B cell (primary cell): ENCODE measurements around the gene CAMK1D. TPM values are rescaled to one million over a fixed set of nuclear protein-coding genes. Genes with fewer than 3 reads are reported as not detected.

Experiments used
- ATAC-seq: fragments of 200-7000 bp; cut with Tn5 transposase; one replicate; pipeline ENCODE4 v1.10.0; 2021; ENCODE audit warnings: low read depth, mild to moderate bottlenecking, moderate number of reproducible peaks, moderate library complexity
- CTCF ChIA-PET: fragments of 350-600 bp; sonication (Branson Sonifier 250); formaldehyde crosslinking; loops from one replicate; lab custom pipeline; 2021; ENCODE audit warnings: antibody characterized with exemption, inconsistent platforms; lab: Charles Lee
- POLR2A ChIA-PET: fragments of 350-600 bp; sonication (Branson Sonifier 250); formaldehyde crosslinking; loops from one replicate; lab custom pipeline; 2021; ENCODE audit warnings: antibody characterized with exemption; lab: Charles Lee
- DNase-seq: peaks from one replicate; pipeline ENCODE4 v3.0.0; 2013
- H2AFZ ChIP-seq: 2 replicates; pipeline ENCODE4 v1.6.1; 2012; ENCODE audit warnings: mild to moderate bottlenecking, low read depth, low read length; ENCODE audit not compliant: insufficient read depth, poor library complexity, severe bottlenecking
- H3K27ac ChIP-seq, 2 donors: 1 replicate in 1 of 2; 2 replicates in 1 of 2; pipeline ENCODE4 v1.5.1; 2012 to 2013; ENCODE audit warnings: low read length in 2 of 2, mild to moderate bottlenecking in 2 of 2, moderate library complexity in 1 of 2
- H3K27me3 ChIP-seq, 4 experiments: fragments of 200-600 bp in 1 of 4; sonication (generic) in 1 of 4; replicated peaks in 1 of 4; 1 replicate in 2 of 4; 2 replicates in 2 of 4; pipeline versions ENCODE4 v1.6.1 to v1.7.0; 2013 to 2016; ENCODE audit warnings: low read length in 3 of 4, mild to moderate bottlenecking in 2 of 4, mixed read lengths in 1 of 4, moderate library complexity in 1 of 4; ENCODE audit not compliant: insufficient read depth in 4 of 4, control insufficient read depth in 3 of 4; ENCODE audit errors: control extremely low read depth in 1 of 4
- H3K36me3 ChIP-seq, 2 experiments: replicated peaks in 1 of 2; 1 replicate in 1 of 2; 2 replicates in 1 of 2; pipeline versions ENCODE4 v1.6.1 to v1.7.1; 2013; ENCODE audit warnings: low read length in 1 of 2; ENCODE audit not compliant: insufficient read depth in 2 of 2, control insufficient read depth in 1 of 2; ENCODE audit errors: control extremely low read depth in 1 of 2, extremely low read depth in 1 of 2
- H3K4me1 ChIP-seq, 2 donors: fragments of 200-600 bp in 1 of 2; sonication (generic) in 1 of 2; 1 replicate in 1 of 2; 2 replicates in 1 of 2; pipeline versions ENCODE4 v1.5.1 to v1.6.1; 2013 to 2017; ENCODE audit warnings: low read length in 2 of 2; ENCODE audit not compliant: control insufficient read depth in 2 of 2, insufficient read depth in 2 of 2
- H3K4me2 ChIP-seq: replicated peaks from 2 replicates; pipeline ENCODE3; 2012; ENCODE audit warnings: mild to moderate bottlenecking, low read depth, low read length; ENCODE audit not compliant: poor library complexity, severe bottlenecking
- H3K4me3 ChIP-seq, 5 experiments: fragments of 200-600 bp in 1 of 5; sonication (generic) in 1 of 5; 1 replicate in 3 of 5; 2 replicates in 2 of 5; pipeline versions ENCODE4 v1.5.1 to v1.7.0; 2011 to 2016; ENCODE audit warnings: low read length in 4 of 5, mild to moderate bottlenecking in 4 of 5, low read depth in 2 of 5, control low read depth in 1 of 5, moderate library complexity in 1 of 5; ENCODE audit not compliant: insufficient read depth in 1 of 5; ENCODE audit errors: control extremely low read depth in 1 of 5, extremely low read depth in 1 of 5
- H3K79me2 ChIP-seq: fragments of 200-600 bp; sonication (generic); one replicate; pipeline ENCODE4 v1.6.0; 2016; ENCODE audit warnings: low read length; ENCODE audit not compliant: control insufficient read depth, insufficient read depth
- H3K9ac ChIP-seq: fragments of 200-600 bp; sonication (generic); 2 replicates; pipeline ENCODE4 v1.6.1; 2017; ENCODE audit warnings: mild to moderate bottlenecking, low read length, moderate library complexity
- H3K9me3 ChIP-seq, 3 donors: one replicate each; pipeline versions ENCODE4 v1.6.1 to v1.7.1; 2013; ENCODE audit warnings: low read length in 2 of 3; ENCODE audit not compliant: control insufficient read depth in 2 of 3, insufficient read depth in 1 of 3; ENCODE audit errors: control extremely low read depth in 1 of 3
- H4K20me1 ChIP-seq: 2 replicates; pipeline ENCODE4 v1.6.0; 2012; ENCODE audit warnings: mild to moderate bottlenecking, low read length; ENCODE audit not compliant: insufficient read depth, control insufficient read depth, poor library complexity, severe bottlenecking
- H3K27ac Mint-ChIP-seq: one replicate; pipeline ENCODE4 v1.8.0; 2021; ENCODE audit warnings: mixed read lengths
- H3K27me3 Mint-ChIP-seq: one replicate; pipeline ENCODE4 v1.8.0; 2021; ENCODE audit warnings: mixed read lengths
- H3K4me1 Mint-ChIP-seq: one replicate; pipeline ENCODE4 v1.8.0; 2021; ENCODE audit warnings: mixed read lengths
- H3K4me3 Mint-ChIP-seq: one replicate; pipeline ENCODE4 v1.8.0; 2021; ENCODE audit warnings: mixed read lengths
- H3K9me3 Mint-ChIP-seq: one replicate; pipeline ENCODE4 v1.8.0; 2022; ENCODE audit warnings: mixed read lengths; ENCODE audit not compliant: insufficient read depth
- CTCF ChIP-seq: fragments of 200-600 bp; IDR thresholded peaks from one replicate; pipeline ENCODE4 v1.8.0; 2022; ENCODE audit warnings: antibody characterized with exemption, mild to moderate bottlenecking
- EZH2 ChIP-seq: IDR thresholded peaks from 2 replicates; pipeline ENCODE4 v1.6.1; 2012; ENCODE audit warnings: borderline replicate concordance, low read depth, mild to moderate bottlenecking, moderate library complexity, low read length; ENCODE audit not compliant: insufficient read depth, poor library complexity, severe bottlenecking
- WGBS: methylation state at CpG from one replicate; pipeline ENCODE4 v1.1.5; 2013; ENCODE audit warnings: missing lambda C conversion rate; ENCODE audit not compliant: insufficient coverage; 5-methylcytosine and 5-hydroxymethylcytosine counted together
- intact Hi-C: fragments of 100-400 bp; cut with micrococcal nuclease; formaldehyde crosslinking; loops from one replicate; pipeline ENCODE4 v1.10.0; 2022
- polyA plus RNA-seq: library from polyadenylated mRNA; depleted of rRNA; stranded (reverse); fragments of >200 nt; gene quantifications from 2 replicates; pipeline ENCODE4 v1.2.3, GENCODE V29; 2012
- total RNA-seq, 2 donors: library from RNA; stranded (reverse); fragments of 120-200 nt in 1 of 2; gene quantifications; 1 replicate in 1 of 2; 2 replicates in 1 of 2; pipeline versions ENCODE4 v1.2.3 to v1.2.4, GENCODE V29; 2013 to 2022

Gene CAMK1D
- total and polyA plus RNA-seq, 2 donors (not counting 1 experiment from before 2014, with no cell fraction given), result 34.1 to 69.7 TPM

- H3K4me3 ChIP-seq, result no peak overlapping the region
- TF ChIP-seq EZH2 (no peak), CTCF (no peak)
- no peak overlapping the region for H3K4me2 ChIP-seq
- peaks cover 48% of the 10 kb centered on the region for H3K79me2 ChIP-seq
- peaks cover 41% of the 10 kb centered on the region for H4K20me1 ChIP-seq
- H3K36me3 ChIP-seq, result peaks cover 0 to 4% of the 10 kb centered on the region in 2 experiments
- no peak overlapping the region for H3K9ac ChIP-seq
- no peaks in the 10 kb centered on the region for H3K27me3 ChIP-seq
- POLR2A ChIA-PET, result no interaction called here
- no peak overlapping the region for H3K27ac ChIP-seq
- H2AFZ ChIP-seq, result no peak overlapping the region
- H3K9me3 ChIP-seq, result no peaks in the 10 kb centered on the region
- ATAC-seq (no peak), DNase-seq (no peak)
- peaks cover 0 to 3% of the 10 kb centered on the region in 2 donors for H3K4me1 ChIP-seq
- WGBS, result 95% methylated on average over 2 of the region's 8 CpGs
- intact Hi-C loops, result no loop called here
- Mint-ChIP-seq H3K27me3 (no peaks in the 10 kb centered on the region), H3K27ac (no peak overlapping the region), H3K9me3 (no peaks in the 10 kb centered on the region), H3K4me3 (no peak overlapping the region), H3K4me1 (peaks cover 16% of the 10 kb centered on the region)
- CTCF ChIA-PET, result interaction anchor here (0.7 to 8.2 kb wide), 27 partner anchors 8 to 724 kb away, joined by 3 to 122 read pairs (median 5); partner anchors contain the start of genes CDC123 and NUDT5
These were observed 360.8 kb downstream of the CAMK1D start for GRCh38 chr10:12710157-12710556.

GRCh38 chr10:12710594-12711349 is 361.4 kb downstream of the CAMK1D start:
- Histone ChIP-seq H4K20me1 (peaks cover 46% of the 10 kb centered on the region), H3K27ac (peak overlapping the region in 1 of 2 donors; percentile 54), H3K4me3 (no peak overlapping the region), H3K9me3 (no peaks in the 10 kb centered on the region), H2AFZ (no peak overlapping the region), H3K4me2 (no peak overlapping the region), H3K27me3 (no peaks in the 10 kb centered on the region), H3K36me3 (peaks cover 0 to 4% of the 10 kb centered on the region in 2 experiments), H3K79me2 (peaks cover 52% of the 10 kb centered on the region), H3K9ac (no peak overlapping the region), H3K4me1 (peaks cover 0 to 3% of the 10 kb centered on the region in 2 donors)
- WGBS, result 3% methylated on average over 5 of the region's 9 CpGs
- no peaks in the 10 kb centered on the region for H3K9me3 Mint-ChIP-seq
- peaks cover 16% of the 10 kb centered on the region for H3K4me1 Mint-ChIP-seq
- peak; percentile 88 for ATAC-seq
- ChIA-PET CTCF (interaction anchor here (0.7 to 8.2 kb wide), 33 partner anchors 8 to 724 kb away, joined by 3 to 122 read pairs (median 5); partner anchors contain the start of genes CDC123 and NUDT5), POLR2A (no interaction called here)
- peak overlapping the region; percentile 59 for H3K27ac Mint-ChIP-seq
- H3K27me3 Mint-ChIP-seq, result no peaks in the 10 kb centered on the region
- intact Hi-C loops, result loop anchor here (1.0 kb wide), 4 partner anchors 387 to 515 kb away; partner anchors contain the start of gene NUDT5
- DNase-seq, result peak; percentile 81
- TF ChIP-seq CTCF, result peak; percentile 98
- TF ChIP-seq EZH2, result no peak
- H3K4me3 Mint-ChIP-seq, result no peak overlapping the region
